22Rv1 (cell line): ENCODE results near the gene CACNB2.

Experiments
- CTCF ChIP-seq: fragments of 450-650 bp; IDR thresholded peaks from 2 replicates; pipeline ENCODE4 v1.5.1; 2017; ENCODE audit warnings: mild to moderate bottlenecking
- ZFX ChIP-seq: fragments of 450-650 bp; IDR thresholded peaks from 2 replicates; pipeline ENCODE4 v1.6.1; 2017; ENCODE audit warnings: antibody characterized with exemption, borderline replicate concordance

- no peak for TF ChIP-seq CTCF
- no peak for TF ChIP-seq ZFX
These were observed 4.7 kb downstream of the CACNB2 start for GRCh38 chr10:18144928-18145327.
